ENCODE measurements around the gene PPFIBP1.

PPFIBP1 gene

GRCh38 chr12:27657296-27657695 is 133.3 kb downstream of the PPFIBP1 start:
- no peak for DNase-seq (ENCODE audit: insufficient read length, low spot score)
- FAIRE-seq = no peak
- TF ChIP-seq, protein P1, sequence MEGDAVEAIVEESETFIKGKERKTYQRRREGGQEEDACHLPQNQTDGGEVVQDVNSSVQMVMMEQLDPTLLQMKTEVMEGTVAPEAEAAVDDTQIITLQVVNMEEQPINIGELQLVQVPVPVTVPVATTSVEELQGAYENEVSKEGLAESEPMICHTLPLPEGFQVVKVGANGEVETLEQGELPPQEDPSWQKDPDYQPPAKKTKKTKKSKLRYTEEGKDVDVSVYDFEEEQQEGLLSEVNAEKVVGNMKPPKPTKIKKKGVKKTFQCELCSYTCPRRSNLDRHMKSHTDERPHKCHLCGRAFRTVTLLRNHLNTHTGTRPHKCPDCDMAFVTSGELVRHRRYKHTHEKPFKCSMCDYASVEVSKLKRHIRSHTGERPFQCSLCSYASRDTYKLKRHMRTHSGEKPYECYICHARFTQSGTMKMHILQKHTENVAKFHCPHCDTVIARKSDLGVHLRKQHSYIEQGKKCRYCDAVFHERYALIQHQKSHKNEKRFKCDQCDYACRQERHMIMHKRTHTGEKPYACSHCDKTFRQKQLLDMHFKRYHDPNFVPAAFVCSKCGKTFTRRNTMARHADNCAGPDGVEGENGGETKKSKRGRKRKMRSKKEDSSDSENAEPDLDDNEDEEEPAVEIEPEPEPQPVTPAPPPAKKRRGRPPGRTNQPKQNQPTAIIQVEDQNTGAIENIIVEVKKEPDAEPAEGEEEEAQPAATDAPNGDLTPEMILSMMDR (IDR thresholded peaks at IDR 0.05; ENCODE audit: insufficient read depth, missing control alignments) = no peak

- DNase-seq (ENCODE audit: insufficient read length, low spot score) (no peak), FAIRE-seq (no peak)
- TF ChIP-seq, protein P1 (IDR thresholded peaks at IDR 0.05; ENCODE audit: insufficient read depth, missing control alignments) = no peak
Measured at GRCh38 chr12:27665704-27666103, 141.7 kb downstream of the PPFIBP1 start.

- TF ChIP-seq, protein P1 (IDR thresholded peaks at IDR 0.05; ENCODE audit: insufficient read depth, missing control alignments) = no peak
- FAIRE-seq (no peak), DNase-seq (ENCODE audit: insufficient read length, low spot score) (no peak)
Measured at GRCh38 chr12:27666510-27666909, 142.5 kb downstream of the PPFIBP1 start.

- TF ChIP-seq, protein P1 (IDR thresholded peaks at IDR 0.05; ENCODE audit: insufficient read depth, missing control alignments) = no peak
- no peak for DNase-seq (ENCODE audit: insufficient read length, low spot score)
- no peak for FAIRE-seq
Measured at GRCh38 chr12:27667540-27667939, 143.5 kb downstream of the PPFIBP1 start.

GRCh38 chr12:27672051-27672450 is 148.0 kb downstream of the PPFIBP1 start:
- FAIRE-seq = no peak
- TF ChIP-seq, protein P1 (IDR thresholded peaks at IDR 0.05; ENCODE audit: insufficient read depth, missing control alignments) = no peak
- DNase-seq (ENCODE audit: insufficient read length, low spot score) = no peak

DNA sequence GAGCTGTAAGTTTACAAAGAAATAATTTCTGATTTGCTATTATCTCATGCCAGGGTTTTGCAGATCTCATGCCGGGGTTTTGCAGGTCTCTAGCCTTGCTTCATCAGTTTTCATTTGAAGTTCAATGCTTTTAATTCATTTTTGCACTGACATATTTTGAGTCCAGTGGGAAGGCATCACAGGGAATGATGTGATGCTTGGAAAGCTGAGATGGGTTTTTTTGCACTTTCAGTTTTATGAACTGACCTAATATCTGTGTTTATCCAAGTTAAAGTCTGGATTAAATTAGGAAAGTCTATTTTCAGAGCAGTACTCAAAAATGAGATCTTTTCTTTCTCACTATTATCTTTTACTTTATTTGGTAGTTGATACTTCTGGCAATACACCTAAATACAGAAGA is 148.6 kb downstream of the PPFIBP1 start:
- DNase-seq (ENCODE audit: insufficient read length, low spot score) = no peak
- no peak for FAIRE-seq
- TF ChIP-seq, protein P1 (IDR thresholded peaks at IDR 0.05; ENCODE audit: insufficient read depth, missing control alignments) = no peak

- FAIRE-seq = no peak
- TF ChIP-seq, protein P1 (IDR thresholded peaks at IDR 0.05; ENCODE audit: insufficient read depth, missing control alignments) = no peak
- no peak for DNase-seq (ENCODE audit: insufficient read length, low spot score)
Measured at GRCh38 chr12:27673101-27673718, 149.2 kb downstream of the PPFIBP1 start.
